GM12865 (cell line): ENCODE data around the gene DGCR8.

Source experiments
- DNase-seq: peaks from one replicate; pipeline ENCODE4 v3.0.0; 2010; ENCODE audit warnings: low read depth
- H3K4me3 ChIP-seq: 2 replicates; pipeline ENCODE4 v1.5.1; 2011; ENCODE audit warnings: mild to moderate bottlenecking, low read depth, low read length, control low read depth
- CTCF ChIP-seq: IDR thresholded peaks from 2 replicates; pipeline ENCODE4 v1.5.1; 2011; ENCODE audit warnings: low read length, control low read depth, low read depth, inconsistent platforms; ENCODE audit not compliant: insufficient read depth; ENCODE audit errors: missing control alignments

DGCR8 gene

GRCh38 chr22:20125201-20126174, 45.4 kb downstream of the DGCR8 start:
- no peak for DNase-seq
- TF ChIP-seq CTCF, result no peak
- H3K4me3 ChIP-seq, result no peak overlapping the region

- H3K4me3 ChIP-seq, result no peak overlapping the region
- DNase-seq, result no peak
- TF ChIP-seq CTCF, result no peak
These were observed 46.4 kb downstream of the DGCR8 start for GRCh38 chr22:20126284-20127029.

- DNase-seq, result no peak
- TF ChIP-seq CTCF, result no peak
- no peak overlapping the region for H3K4me3 ChIP-seq
These were observed 47.4 kb downstream of the DGCR8 start for GRCh38 chr22:20127318-20127868.

GRCh38 chr22:20127869-20128618, 48.0 kb downstream of the DGCR8 start:
- no peak for TF ChIP-seq CTCF
- no peak for DNase-seq
- H3K4me3 ChIP-seq, result no peak overlapping the region

GRCh38 chr22:20128619-20128901, 48.5 kb downstream of the DGCR8 start:
- no peak for DNase-seq
- TF ChIP-seq CTCF, result no peak
- H3K4me3 ChIP-seq, result no peak overlapping the region

GRCh38 chr22:20128902-20129746, 49.1 kb downstream of the DGCR8 start:
- H3K4me3 ChIP-seq, result no peak overlapping the region
- DNase-seq, result peak; percentile 41
- TF ChIP-seq CTCF, result peak; percentile 45
